ENCODE results near the gene CCN2. TPM values are rescaled to one million over a fixed set of nuclear protein-coding genes. Genes with fewer than 3 reads are reported as not detected.

CCN2 gene
- total RNA-seq, 2 experiments from 2014 or later = 0.36 TPM; not detected in 1

DNA sequence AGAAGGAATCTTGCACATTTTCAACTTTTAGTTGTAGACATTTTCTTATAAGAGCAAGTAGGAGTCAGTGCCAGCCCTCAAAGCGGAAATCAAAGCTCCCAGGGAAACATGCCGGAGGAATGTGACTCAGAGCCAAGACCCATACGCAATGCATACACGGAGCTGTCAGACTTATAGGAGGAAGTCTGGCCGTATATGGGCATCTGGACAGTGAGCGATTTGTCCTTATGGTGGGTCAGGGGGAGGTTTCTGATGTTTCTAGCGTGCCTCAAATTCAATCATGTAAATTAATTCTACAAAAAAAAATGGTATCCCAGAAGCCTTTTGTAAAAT lies 3.6 kb upstream of the CCN2 start:
- intact Hi-C loops (cut with micrococcal nuclease; ENCODE audit: unreplicated experiment) = no loop called here
- no peak overlapping the region for H3K4me2 ChIP-seq (ENCODE audit: low read length)
- DNase-seq (ENCODE audit: low spot score) = no peak
- TF ChIP-seq EZH2phosphoT487 (IDR thresholded peaks at IDR 0.05; ENCODE audit: borderline replicate concordance, low read depth, low read length) = no peak
- TF ChIP-seq, protein P1, sequence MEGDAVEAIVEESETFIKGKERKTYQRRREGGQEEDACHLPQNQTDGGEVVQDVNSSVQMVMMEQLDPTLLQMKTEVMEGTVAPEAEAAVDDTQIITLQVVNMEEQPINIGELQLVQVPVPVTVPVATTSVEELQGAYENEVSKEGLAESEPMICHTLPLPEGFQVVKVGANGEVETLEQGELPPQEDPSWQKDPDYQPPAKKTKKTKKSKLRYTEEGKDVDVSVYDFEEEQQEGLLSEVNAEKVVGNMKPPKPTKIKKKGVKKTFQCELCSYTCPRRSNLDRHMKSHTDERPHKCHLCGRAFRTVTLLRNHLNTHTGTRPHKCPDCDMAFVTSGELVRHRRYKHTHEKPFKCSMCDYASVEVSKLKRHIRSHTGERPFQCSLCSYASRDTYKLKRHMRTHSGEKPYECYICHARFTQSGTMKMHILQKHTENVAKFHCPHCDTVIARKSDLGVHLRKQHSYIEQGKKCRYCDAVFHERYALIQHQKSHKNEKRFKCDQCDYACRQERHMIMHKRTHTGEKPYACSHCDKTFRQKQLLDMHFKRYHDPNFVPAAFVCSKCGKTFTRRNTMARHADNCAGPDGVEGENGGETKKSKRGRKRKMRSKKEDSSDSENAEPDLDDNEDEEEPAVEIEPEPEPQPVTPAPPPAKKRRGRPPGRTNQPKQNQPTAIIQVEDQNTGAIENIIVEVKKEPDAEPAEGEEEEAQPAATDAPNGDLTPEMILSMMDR (conservative IDR thresholded peaks at IDR 0.05; ENCODE audit: low read length) = no peak
- H3K4me1 ChIP-seq (ENCODE audit: insufficient read depth, low read length, poor library complexity, severe bottlenecking) = no peaks in the 10 kb centered on the region
- H4K20me1 ChIP-seq (ENCODE audit: insufficient read depth, low read length) = no peaks in the 10 kb centered on the region
- no peaks in the 10 kb centered on the region for H3K79me2 ChIP-seq (ENCODE audit: insufficient read depth, low read depth, low read length)
- no peaks in the 10 kb centered on the region for H3K36me3 ChIP-seq (ENCODE audit: insufficient read depth, low read length)
- POLR2A ChIA-PET = no interaction called here
- no peaks in the 10 kb centered on the region for H3K9me2 ChIP-seq (ENCODE audit: insufficient read depth, low read length)
- H2AFZ ChIP-seq (ENCODE audit: low read length) = no peak overlapping the region
- H3K4me3 ChIP-seq (ENCODE audit: low read depth, low read length, poor library complexity, severe bottlenecking) = no peak overlapping the region
- CTCF ChIA-PET (ENCODE audit: unreplicated experiment) = no interaction called here
- BruUV-seq (replicated peaks) = no TSS peak
- H3K27ac ChIP-seq (ENCODE audit: low read depth, low read length, poor library complexity, severe bottlenecking) = no peak overlapping the region
- H3K9me3 ChIP-seq (ENCODE audit: low read length) = no peaks in the 10 kb centered on the region

DNA sequence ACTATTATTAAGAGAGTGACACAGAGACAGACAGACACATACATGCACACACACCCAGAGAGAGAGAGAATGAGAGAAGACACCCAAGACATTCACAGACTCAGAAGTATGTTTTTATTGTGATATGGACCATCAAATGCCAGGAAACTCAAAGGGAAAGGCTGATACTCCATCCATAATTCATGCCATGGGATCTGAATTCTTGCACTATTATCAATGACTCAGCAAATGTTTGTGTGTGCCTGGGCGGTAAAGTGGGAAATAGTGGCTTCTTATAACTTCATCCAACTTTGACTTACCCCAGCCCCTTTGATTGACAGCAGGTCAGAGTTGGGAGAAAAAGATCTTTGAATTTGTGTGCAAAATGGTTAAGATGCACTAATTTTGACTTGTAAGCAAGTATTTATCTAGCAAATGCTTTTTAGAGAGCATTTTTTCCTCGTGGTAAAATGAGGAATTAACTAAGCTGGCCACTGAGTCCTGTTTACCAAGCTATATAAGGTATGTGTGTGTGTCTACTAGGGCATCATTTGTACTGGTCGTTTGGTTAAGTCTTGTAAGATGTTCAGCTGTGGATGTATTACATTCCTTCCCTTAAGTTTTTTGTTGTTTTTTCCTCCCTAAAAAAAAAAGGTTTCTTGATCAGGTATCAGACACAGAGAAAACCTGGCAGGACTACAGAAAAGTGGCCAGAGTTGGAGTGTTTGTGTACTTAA lies 3.0 kb upstream of the CCN2 start:
- intact Hi-C loops (cut with micrococcal nuclease; ENCODE audit: unreplicated experiment) = no loop called here
- TF ChIP-seq, protein P1 (conservative IDR thresholded peaks at IDR 0.05; ENCODE audit: low read length) = no peak
- no peak for TF ChIP-seq EZH2phosphoT487 (IDR thresholded peaks at IDR 0.05; ENCODE audit: borderline replicate concordance, low read depth, low read length)
- no peaks in the 10 kb centered on the region for H3K79me2 ChIP-seq (ENCODE audit: insufficient read depth, low read depth, low read length)
- no peak for DNase-seq (ENCODE audit: low spot score)
- H3K9me2 ChIP-seq (ENCODE audit: insufficient read depth, low read length) = no peaks in the 10 kb centered on the region
- H3K9me3 ChIP-seq (ENCODE audit: low read length) = no peaks in the 10 kb centered on the region
- no TSS peak for BruUV-seq (replicated peaks)
- H2AFZ ChIP-seq (ENCODE audit: low read length) = no peak overlapping the region
- CTCF ChIA-PET (ENCODE audit: unreplicated experiment) = no interaction called here
- H3K4me2 ChIP-seq (ENCODE audit: low read length) = no peak overlapping the region
- H3K27ac ChIP-seq (ENCODE audit: low read depth, low read length, poor library complexity, severe bottlenecking) = no peak overlapping the region
- no peaks in the 10 kb centered on the region for H4K20me1 ChIP-seq (ENCODE audit: insufficient read depth, low read length)
- no peak overlapping the region for H3K4me3 ChIP-seq (ENCODE audit: low read depth, low read length, poor library complexity, severe bottlenecking)
- no peaks in the 10 kb centered on the region for H3K36me3 ChIP-seq (ENCODE audit: insufficient read depth, low read length)
- POLR2A ChIA-PET = no interaction called here
- H3K4me1 ChIP-seq (ENCODE audit: insufficient read depth, low read length, poor library complexity, severe bottlenecking) = no peaks in the 10 kb centered on the region

DNA sequence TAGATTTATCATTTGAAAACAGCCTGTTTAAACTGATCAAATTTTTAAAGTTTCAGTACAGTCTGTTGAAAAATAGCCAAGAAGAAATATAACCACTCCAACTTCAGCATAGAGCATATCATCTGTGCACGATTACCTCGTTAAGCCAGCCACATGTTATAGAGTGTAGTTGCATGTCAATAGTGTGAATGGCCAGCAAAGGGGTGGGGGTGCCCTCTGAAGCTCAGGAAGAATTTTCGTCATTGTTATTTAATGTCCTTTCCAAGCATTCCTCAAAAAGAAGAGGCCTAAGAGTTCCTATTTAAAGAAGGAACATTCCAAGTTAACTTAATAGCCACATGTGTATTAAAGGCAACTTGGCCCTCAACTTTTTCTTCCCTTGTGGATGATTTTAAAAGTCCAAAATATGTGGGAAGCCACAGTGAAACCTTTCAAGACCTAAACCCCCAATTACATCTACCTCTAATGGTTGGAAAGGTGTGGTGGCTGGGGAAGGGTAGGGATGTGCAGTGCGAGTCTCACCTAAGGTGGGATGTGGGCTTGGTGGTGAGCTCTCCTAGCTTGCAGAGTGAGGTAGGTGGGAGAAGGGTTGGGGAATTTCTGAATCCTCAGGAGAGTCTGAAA lies 1.8 kb upstream of the CCN2 start:
- no peaks in the 10 kb centered on the region for H4K20me1 ChIP-seq (ENCODE audit: insufficient read depth, low read length)
- POLR2A ChIA-PET = interaction anchor here (0.7 kb wide), 1 partner anchor 60 kb away, joined by 4 read pairs; no protein-coding TSS in a partner anchor

More for the DNA sequence above, 1.8 kb upstream of the CCN2 start:
- intact Hi-C loops (cut with micrococcal nuclease; ENCODE audit: unreplicated experiment) = no loop called here
- no peaks in the 10 kb centered on the region for H3K9me3 ChIP-seq (ENCODE audit: low read length)
- H3K27ac ChIP-seq (ENCODE audit: low read depth, low read length, poor library complexity, severe bottlenecking) = no peak overlapping the region
- H3K4me2 ChIP-seq (ENCODE audit: low read length) = no peak overlapping the region
- H3K36me3 ChIP-seq (ENCODE audit: insufficient read depth, low read length) = no peaks in the 10 kb centered on the region
- CTCF ChIA-PET (ENCODE audit: unreplicated experiment) = interaction anchor here (0.6 kb wide), 1 partner anchor 72 kb away, joined by 3 read pairs; no protein-coding TSS in a partner anchor
- BruUV-seq (replicated peaks) = no TSS peak
- H3K79me2 ChIP-seq (ENCODE audit: insufficient read depth, low read depth, low read length) = no peaks in the 10 kb centered on the region
- no peak for TF ChIP-seq EZH2phosphoT487 (IDR thresholded peaks at IDR 0.05; ENCODE audit: borderline replicate concordance, low read depth, low read length)
- TF ChIP-seq, protein P1 (conservative IDR thresholded peaks at IDR 0.05; ENCODE audit: low read length) = no peak
- H3K4me1 ChIP-seq (ENCODE audit: insufficient read depth, low read length, poor library complexity, severe bottlenecking) = no peaks in the 10 kb centered on the region
- H2AFZ ChIP-seq (ENCODE audit: low read length) = no peak overlapping the region
- no peak for DNase-seq (ENCODE audit: low spot score)
- H3K4me3 ChIP-seq (ENCODE audit: low read depth, low read length, poor library complexity, severe bottlenecking) = no peak overlapping the region
- H3K9me2 ChIP-seq (ENCODE audit: insufficient read depth, low read length) = no peaks in the 10 kb centered on the region

All from OCI-LY7 (cell line).